ENCODE results near the gene SPATA31A3.
"Not testable (repeated sequence)": the region's sequence is repeated elsewhere in the genome, so short reads cannot be mapped to it uniquely, and the experiment has no call there.

Gene SPATA31A3

GRCh38 chr9:66992450-66992849, at the start of gene SPATA31A3:
TSS of gene SPATA31A3 (minus strand) at chr9:66992550. CDS start at chr9:66992521, 29 bp downstream.
- DNase-seq (ENCODE audit: low spot score) = not testable (repeated sequence)

DNA sequence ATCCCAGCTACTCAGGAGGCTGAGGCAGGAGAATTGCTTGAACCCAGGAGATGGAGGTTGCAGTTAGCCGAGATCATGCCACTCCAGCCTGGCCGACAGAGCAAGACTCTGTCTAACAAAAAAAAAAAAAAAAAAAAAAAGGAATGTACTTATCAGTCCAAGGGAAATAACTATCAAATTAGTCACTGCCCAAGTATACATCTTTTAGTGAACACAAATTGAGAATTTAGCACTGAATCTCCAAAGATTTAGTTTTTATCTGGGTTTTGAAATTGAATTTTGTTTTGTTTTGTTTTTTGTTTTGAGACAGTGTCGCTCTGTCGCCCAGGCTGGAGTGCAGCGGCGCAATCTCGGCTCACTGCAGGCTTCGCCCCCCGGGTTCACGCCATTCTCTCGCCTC, 39.8 kb downstream of the SPATA31A3 start:
- not testable (repeated sequence) for DNase-seq (ENCODE audit: low spot score)

- DNase-seq (ENCODE audit: low spot score) = not testable (repeated sequence)
These were observed 49.8 kb downstream of the SPATA31A3 start for GRCh38 chr9:66942400-66943155.

DNA sequence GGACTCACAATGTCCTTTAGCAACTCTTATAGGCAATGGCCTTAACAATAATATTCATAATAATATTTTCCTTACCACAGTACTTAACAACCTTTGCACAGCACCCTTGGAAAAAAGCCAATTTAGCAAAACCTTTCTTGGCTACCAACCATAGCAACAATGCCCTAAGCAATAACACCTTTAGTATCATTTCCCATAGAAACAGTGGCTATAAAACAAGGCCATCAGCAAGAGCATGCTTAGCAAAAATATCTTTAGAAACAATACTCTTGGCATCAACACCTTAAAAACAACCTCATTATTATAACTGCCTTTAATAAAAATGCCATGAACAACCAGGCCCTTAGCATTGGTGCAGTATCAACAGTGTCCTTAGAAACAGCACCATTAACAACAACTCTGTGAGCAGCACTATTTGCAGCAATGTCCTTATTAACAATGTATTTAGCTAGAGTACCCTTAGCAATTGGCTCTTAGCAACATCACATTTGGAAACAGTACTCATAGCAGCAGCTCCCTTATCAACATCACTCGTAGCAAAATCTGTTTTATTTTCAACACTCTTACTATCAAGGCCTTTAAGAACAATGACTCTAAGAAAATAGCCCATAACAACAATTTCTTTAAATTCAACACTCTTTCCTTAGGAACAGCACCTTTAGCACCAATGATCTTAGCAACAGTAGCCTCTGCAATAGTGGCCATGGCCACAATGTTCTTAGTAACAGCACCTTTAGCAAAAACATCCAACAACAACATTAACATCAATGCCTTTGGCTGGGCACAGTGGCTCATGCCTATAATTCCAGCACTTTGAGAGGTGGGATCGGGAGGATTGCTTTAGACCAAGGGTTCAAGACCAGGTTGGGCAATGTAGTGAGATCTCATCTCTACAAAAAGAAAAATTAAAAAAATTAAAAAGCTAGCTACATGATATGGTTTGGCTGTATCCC, 52.2 kb downstream of the SPATA31A3 start:
- not testable (repeated sequence) for DNase-seq (ENCODE audit: low spot score)

- not testable (repeated sequence) for DNase-seq (ENCODE audit: low spot score)
These were observed 54.0 kb downstream of the SPATA31A3 start for GRCh38 chr9:66938322-66938721.

- DNase-seq (ENCODE audit: low spot score) = not testable (repeated sequence)
These were observed 54.7 kb downstream of the SPATA31A3 start for GRCh38 chr9:66937662-66938061.

Measured in hematopoietic multipotent progenitor cell treated with erythropoietin and hydrocortisone succinate and interleukin-3 and kit ligand, for 15 days (in vitro differentiated cells).